Stomach (tissue), 9 donors: Measurements from ENCODE around the gene ATG7. TPM values are rescaled to one million over a fixed set of nuclear protein-coding genes. Genes with fewer than 3 reads are reported as not detected.
A peak's percentile ranks its signal among the peaks of the same experiment; 100 is the strongest.

ENCODE experiments used
- DNase-seq, 2 donors: peaks; one replicate each; pipeline versions ENCODE4 v3.0.0 to v3.0.0-alpha.2; 2013 to 2019
- H3K27ac ChIP-seq, 5 donors: fragments of 200-600 bp in 4 of 5; sonication (generic) in 4 of 5; one replicate each; pipeline ENCODE4 v1.5.1; 2013 to 2019; ENCODE audit warnings: mild to moderate bottlenecking in 1 of 5, moderate library complexity in 1 of 5
- H3K27me3 ChIP-seq, 3 donors: fragments of 200-600 bp; sonication (generic); one replicate each; pipeline ENCODE4 v1.5.1; 2017 to 2019; ENCODE audit warnings: mixed run types in 1 of 3
- H3K36me3 ChIP-seq, 4 donors: fragments of 200-600 bp; sonication (generic); 1 replicate in 3 of 4; 2 replicates in 1 of 4; pipeline ENCODE4 v1.5.1; 2016 to 2019
- H3K4me1 ChIP-seq, 4 donors: fragments of 200-600 bp; sonication (generic); one replicate each; pipeline ENCODE4 v1.5.1; 2016 to 2019
- H3K4me3 ChIP-seq, 4 donors: fragments of 200-600 bp; sonication (generic) in 3 of 4; one replicate each; pipeline ENCODE4 v1.5.1; 2016 to 2019; ENCODE audit warnings: mild to moderate bottlenecking in 1 of 4
- H3K9me3 ChIP-seq, 4 donors: fragments of 200-600 bp; sonication (generic); one replicate each; pipeline ENCODE4 v1.5.1; 2016 to 2019
- EP300 ChIP-seq: sonication (generic); formaldehyde crosslinking; IDR thresholded peaks from one replicate; pipeline ENCODE4 v1.6.1; 2017; ENCODE audit warnings: antibody characterized with exemption
- POLR2A ChIP-seq, 4 donors: fragments of 450-650 bp; IDR thresholded peaks; one replicate each; pipeline ENCODE4 v1.6.1; 2016; ENCODE audit warnings: antibody characterized with exemption in 4 of 4, control low read depth in 2 of 4, mild to moderate bottlenecking in 1 of 4, moderate library complexity in 1 of 4
- POLR2AphosphoS5 ChIP-seq, 3 donors: sonication (generic); formaldehyde crosslinking; IDR thresholded peaks; one replicate each; pipeline ENCODE4 v1.6.1; 2016; ENCODE audit warnings: antibody characterized with exemption in 3 of 3
- WGBS, 5 donors: extraction: QIAGEN DNeasy Blood & Tissue Kit in 3 of 5; methylation state at CpG; one replicate each; pipeline versions ENCODE4 v1.1.5 to v1.1.7; 2013 to 2018; 5-methylcytosine and 5-hydroxymethylcytosine counted together
- intact Hi-C: fragments of 100-400 bp; cut with DNase I; formaldehyde crosslinking; loops from one replicate; pipeline ENCODE4 v1.15.1; 2023; ENCODE audit warnings: low total_unique reads
- polyA plus RNA-seq, 3 donors: library from polyadenylated mRNA; stranded (reverse); fragments of 200-250 nt; gene quantifications; one replicate each; pipeline ENCODE4 v1.2.3, GENCODE V29; 2013
- total RNA-seq, 5 donors: library from RNA; depleted of rRNA; stranded (reverse); fragments of >200 nt; gene quantifications; one replicate each; pipeline versions ENCODE4 v1.1.0 to v1.2.3, GENCODE V29; 2014 to 2016
- TF ChIP-seq, protein P1 (sequence below), 7 experiments: fragments of 450-650 bp in 4 of 7; fragments of 200-600 bp in 3 of 7; sonication (generic) in 3 of 7; IDR thresholded peaks; one replicate each; pipeline ENCODE4 v1.5.1; 2016 to 2019; ENCODE audit warnings: antibody characterized with exemption in 7 of 7, control low read depth in 2 of 7, mild to moderate bottlenecking in 1 of 7
- donor health status: healthy with polysubstance abuse.
- donor health status: Bipolar disorder and iron deficiency.
- donor health status: healthy.

The ATG7 gene
- total and polyA plus RNA-seq, 8 donors = 6.8 to 167 (median 15.1) TPM

- Histone ChIP-seq H3K27me3 (no peaks in the 10 kb centered on the region), H3K36me3 (peaks cover 3 to 23% (median 15%) of the 10 kb centered on the region in 4 donors), H3K27ac (no peak overlapping the region), H3K4me3 (no peak overlapping the region), H3K9me3 (no peaks in the 10 kb centered on the region), H3K4me1 (peaks cover 7 to 46% (median 23%) of the 10 kb centered on the region in 4 donors)
- TF ChIP-seq POLR2A (IDR thresholded peaks at IDR 0.05) (no peak), POLR2AphosphoS5 (IDR thresholded peaks at IDR 0.05) (no peak), EP300 (no peak)
- TF ChIP-seq, protein P1, sequence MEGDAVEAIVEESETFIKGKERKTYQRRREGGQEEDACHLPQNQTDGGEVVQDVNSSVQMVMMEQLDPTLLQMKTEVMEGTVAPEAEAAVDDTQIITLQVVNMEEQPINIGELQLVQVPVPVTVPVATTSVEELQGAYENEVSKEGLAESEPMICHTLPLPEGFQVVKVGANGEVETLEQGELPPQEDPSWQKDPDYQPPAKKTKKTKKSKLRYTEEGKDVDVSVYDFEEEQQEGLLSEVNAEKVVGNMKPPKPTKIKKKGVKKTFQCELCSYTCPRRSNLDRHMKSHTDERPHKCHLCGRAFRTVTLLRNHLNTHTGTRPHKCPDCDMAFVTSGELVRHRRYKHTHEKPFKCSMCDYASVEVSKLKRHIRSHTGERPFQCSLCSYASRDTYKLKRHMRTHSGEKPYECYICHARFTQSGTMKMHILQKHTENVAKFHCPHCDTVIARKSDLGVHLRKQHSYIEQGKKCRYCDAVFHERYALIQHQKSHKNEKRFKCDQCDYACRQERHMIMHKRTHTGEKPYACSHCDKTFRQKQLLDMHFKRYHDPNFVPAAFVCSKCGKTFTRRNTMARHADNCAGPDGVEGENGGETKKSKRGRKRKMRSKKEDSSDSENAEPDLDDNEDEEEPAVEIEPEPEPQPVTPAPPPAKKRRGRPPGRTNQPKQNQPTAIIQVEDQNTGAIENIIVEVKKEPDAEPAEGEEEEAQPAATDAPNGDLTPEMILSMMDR (IDR thresholded peaks at IDR 0.05) = no peak
- intact Hi-C loops = no loop called here
- 63 to 82% (median 78%) methylated on average over 9 of the region's 9 CpGs for WGBS, 5 donors
- no peak for DNase-seq
These were observed 304.3 kb downstream of the ATG7 start for GRCh38 chr3:11576453-11576852.

- TF ChIP-seq POLR2A (IDR thresholded peaks at IDR 0.05) = no peak
- TF ChIP-seq, protein P1 (IDR thresholded peaks at IDR 0.05) = no peak
- TF ChIP-seq POLR2AphosphoS5 (IDR thresholded peaks at IDR 0.05) = no peak
- Histone ChIP-seq H3K4me1 (peaks cover 25 to 63% (median 38%) of the 10 kb centered on the region in 4 donors), H3K9me3 (no peaks in the 10 kb centered on the region), H3K4me3 (no peak overlapping the region), H3K36me3 (peaks cover 3 to 17% (median 14%) of the 10 kb centered on the region in 4 donors), H3K27me3 (no peaks in the 10 kb centered on the region), H3K27ac (no peak overlapping the region)
- intact Hi-C loops = no loop called here
- DNase-seq = no peak
- 77 to 94% (median 90%) methylated on average over 8 of the region's 8 CpGs for WGBS, 5 donors
These were observed 306.0 kb downstream of the ATG7 start for GRCh38 chr3:11578169-11578568.

GRCh38 chr3:11580645-11581044 is 308.4 kb downstream of the ATG7 start:
- peak overlapping the region in 2 of 5 donors; percentile 69 to 81 for H3K27ac ChIP-seq

GRCh38 chr3:11581237-11582190 is 309.3 kb downstream of the ATG7 start:
- peak overlapping the region; percentile 29 to 43 (median 35) for H3K4me3 ChIP-seq
- WGBS, 5 donors = 23 to 28% (median 25%) methylated on average over 16 of the region's 16 CpGs
- intact Hi-C loops = no loop called here
- H3K36me3 ChIP-seq = no peaks in the 10 kb centered on the region
- no peaks in the 10 kb centered on the region for H3K27me3 ChIP-seq
- peak in 1 of 2 donors; percentile 62 for DNase-seq
- TF ChIP-seq EP300 = no peak
- no peak for TF ChIP-seq POLR2AphosphoS5 (IDR thresholded peaks at IDR 0.05)
- TF ChIP-seq, protein P1 (IDR thresholded peaks at IDR 0.05) = no peak
- no peak for TF ChIP-seq POLR2A (IDR thresholded peaks at IDR 0.05)
- peaks cover 31 to 62% (median 46%) of the 10 kb centered on the region in 4 donors for H3K4me1 ChIP-seq
- H3K9me3 ChIP-seq = no peaks in the 10 kb centered on the region
- peak overlapping the region; percentile 69 to 81 (median 74) for H3K27ac ChIP-seq

More at GRCh38 chr3:11580645-11581044, 308.4 kb downstream of the ATG7 start:
- TF ChIP-seq, protein P1 (IDR thresholded peaks at IDR 0.05) = no peak
- TF ChIP-seq POLR2A (IDR thresholded peaks at IDR 0.05) = no peak
- no peak for TF ChIP-seq POLR2AphosphoS5 (IDR thresholded peaks at IDR 0.05)
- no peak for TF ChIP-seq EP300
- Histone ChIP-seq H3K4me3 (no peak overlapping the region), H3K9me3 (no peaks in the 10 kb centered on the region), H3K36me3 (peaks cover 0 to 2% (median 0%) of the 10 kb centered on the region in 4 donors), H3K27me3 (no peaks in the 10 kb centered on the region), H3K4me1 (peaks cover 31 to 71% (median 47%) of the 10 kb centered on the region in 4 donors)
- 71 to 75% (median 73%) methylated on average over 2 of the region's 2 CpGs for WGBS, 5 donors
- intact Hi-C loops = no loop called here
- DNase-seq = no peak
